Islet of Langerhans (tissue), 1 donor: ENCODE data around the gene DOCK3.
A peak's percentile ranks its signal among the peaks of the same experiment; 100 is the strongest.
"Not testable (repeated sequence)": the region's sequence is repeated elsewhere in the genome, so short reads cannot be mapped to it uniquely, and the experiment has no call there.

Experiments used
- FAIRE-seq: peaks from one replicate; lab custom pipeline; 2011; peaks lifted over from hg19 to GRCh38; lab: Jason Lieb, UNC

The DOCK3 gene

GRCh38 chr3:50885070-50885850 is 210.5 kb downstream of the DOCK3 start:
- no peak for FAIRE-seq

GRCh38 chr3:50890688-50891344 is 216.1 kb downstream of the DOCK3 start:
- FAIRE-seq = no peak

- FAIRE-seq = not testable (repeated sequence)
Observed at GRCh38 chr3:50901097-50901496, 226.4 kb downstream of the DOCK3 start.

GRCh38 chr3:50912746-50913145 is 238.0 kb downstream of the DOCK3 start:
- no peak for FAIRE-seq

GRCh38 chr3:50913260-50913659 is 238.5 kb downstream of the DOCK3 start:
- FAIRE-seq = no peak

- not testable (repeated sequence) for FAIRE-seq
Observed at GRCh38 chr3:50922071-50922470, 247.3 kb downstream of the DOCK3 start.

- FAIRE-seq = no peak
Observed at GRCh38 chr3:50923955-50924354, 249.2 kb downstream of the DOCK3 start.

GRCh38 chr3:50924638-50925037 is 249.9 kb downstream of the DOCK3 start:
- FAIRE-seq = no peak

GRCh38 chr3:50926868-50927267 is 252.1 kb downstream of the DOCK3 start:
- FAIRE-seq = no peak

GRCh38 chr3:50930371-50931208 is 255.9 kb downstream of the DOCK3 start:
- no peak for FAIRE-seq

- not testable (repeated sequence) for FAIRE-seq
Observed at GRCh38 chr3:50932918-50933317, 258.2 kb downstream of the DOCK3 start.

- no peak for FAIRE-seq
Observed at GRCh38 chr3:50936389-50936788, 261.7 kb downstream of the DOCK3 start.

GRCh38 chr3:50947419-50947818 is 272.7 kb downstream of the DOCK3 start:
- FAIRE-seq = no peak

- FAIRE-seq = no peak
Observed at GRCh38 chr3:50950591-50950990, 275.9 kb downstream of the DOCK3 start.

GRCh38 chr3:50953825-50954414 is 279.2 kb downstream of the DOCK3 start:
- peak; percentile 64 for FAIRE-seq

GRCh38 chr3:50961386-50961785 is 286.7 kb downstream of the DOCK3 start:
- no peak for FAIRE-seq

- FAIRE-seq = peak; percentile 92
Observed at GRCh38 chr3:50971487-50971924, 296.8 kb downstream of the DOCK3 start.

- FAIRE-seq = no peak
Observed at GRCh38 chr3:50972029-50972428, 297.3 kb downstream of the DOCK3 start.

GRCh38 chr3:50978586-50978985 is 303.9 kb downstream of the DOCK3 start:
- not testable (repeated sequence) for FAIRE-seq

GRCh38 chr3:50978991-50979667 is 304.4 kb downstream of the DOCK3 start:
- no peak for FAIRE-seq

- no peak for FAIRE-seq
Observed at GRCh38 chr3:50982540-50983325, 308.0 kb downstream of the DOCK3 start.
